CD4-positive, alpha-beta T cell (primary cell): Measurements from ENCODE around the gene LAMA2. TPM values are rescaled to one million over a fixed set of nuclear protein-coding genes. Genes with fewer than 3 reads are reported as not detected.

Experiments
- ATAC-seq: fragments of 200-7000 bp; cut with Tn5 transposase; one replicate; pipeline ENCODE4 v1.10.0; 2022; ENCODE audit warnings: mild to moderate bottlenecking; ENCODE audit not compliant: poor library complexity
- CTCF ChIA-PET: fragments of 350-600 bp; sonication (Branson Sonifier 250); formaldehyde crosslinking; loops from one replicate; lab custom pipeline; 2021; ENCODE audit warnings: antibody characterized with exemption, inconsistent platforms; lab: Charles Lee
- POLR2A ChIA-PET: fragments of 350-600 bp; sonication (Branson Sonifier 250); formaldehyde crosslinking; loops from one replicate; lab custom pipeline; 2021; ENCODE audit warnings: antibody characterized with exemption, inconsistent platforms; lab: Charles Lee
- DNase-seq, 14 experiments: peaks; one replicate each; pipeline ENCODE4 v3.0.0-alpha.2; 2013 to 2020; ENCODE audit warnings: mixed read lengths in 2 of 14
- H3K27ac ChIP-seq, 2 donors: one replicate each; pipeline versions ENCODE4 v1.5.1 to v1.7.0; 2013; ENCODE audit warnings: low read length in 2 of 2, low read depth in 1 of 2, mild to moderate bottlenecking in 1 of 2
- H3K27me3 ChIP-seq, 2 experiments: 1 replicate in 1 of 2; 2 replicates in 1 of 2; pipeline versions ENCODE4 v1.6.1 to v1.7.0; 2013; ENCODE audit warnings: low read length in 2 of 2, control low read depth in 1 of 2, mild to moderate bottlenecking in 1 of 2, moderate library complexity in 1 of 2; ENCODE audit not compliant: insufficient read depth in 2 of 2, control insufficient read depth in 1 of 2
- H3K36me3 ChIP-seq: one replicate; pipeline ENCODE4 v1.6.1; 2013; ENCODE audit warnings: low read length, control low read depth; ENCODE audit not compliant: insufficient read depth
- H3K4me1 ChIP-seq: one replicate; pipeline ENCODE4 v1.6.1; 2013; ENCODE audit warnings: low read length, control low read depth; ENCODE audit not compliant: insufficient read depth
- H3K4me3 ChIP-seq: one replicate; pipeline ENCODE4 v1.5.1; 2013; ENCODE audit warnings: mild to moderate bottlenecking, low read length, moderate library complexity
- H3K9me3 ChIP-seq, 2 experiments: 1 replicate in 1 of 2; 2 replicates in 1 of 2; pipeline versions ENCODE4 v1.6.1 to v1.7.0; 2013; ENCODE audit warnings: low read length in 2 of 2, mild to moderate bottlenecking in 2 of 2, control low read depth in 1 of 2, moderate library complexity in 1 of 2; ENCODE audit not compliant: control insufficient read depth in 1 of 2, insufficient read depth in 1 of 2
- H3K27ac Mint-ChIP-seq: one replicate; pipeline ENCODE4 v1.8.0; 2020; ENCODE audit warnings: mixed read lengths
- H3K27me3 Mint-ChIP-seq: one replicate; pipeline ENCODE4 v1.8.0; 2021; ENCODE audit warnings: mixed read lengths
- H3K36me3 Mint-ChIP-seq: one replicate; pipeline ENCODE4 v1.8.0; 2021; ENCODE audit warnings: low read depth, mixed read lengths
- H3K4me1 Mint-ChIP-seq: one replicate; pipeline ENCODE4 v1.8.0; 2021; ENCODE audit warnings: low read depth, mixed read lengths
- H3K4me3 Mint-ChIP-seq: one replicate; pipeline ENCODE4 v1.8.0; 2020; ENCODE audit warnings: mild to moderate bottlenecking, mixed read lengths
- H3K9me3 Mint-ChIP-seq: one replicate; pipeline ENCODE4 v1.8.0; 2020; ENCODE audit warnings: mixed read lengths
- CTCF ChIP-seq: fragments of 200-600 bp; IDR thresholded peaks from one replicate; pipeline ENCODE4 v1.8.0; 2022; ENCODE audit warnings: antibody characterized with exemption, mild to moderate bottlenecking
- intact Hi-C, 2 experiments: fragments of 100-400 bp; cut with DNase I in 1 of 2; cut with micrococcal nuclease in 1 of 2; formaldehyde crosslinking; loops; one replicate each; pipeline versions ENCODE4 v1.15.1 to v1.9.0; 2023 to 2025; cut with DNase I, micrococcal nuclease
- total RNA-seq, 174 experiments: library from RNA in 2 of 174; stranded (reverse) in 2 of 174; gene quantifications; one replicate each; pipeline ENCODE4 v1.2.3 and lab custom pipeline; 2021 to 2026

LAMA2 gene
- total RNA-seq, 2 experiments from 2014 or later: 0.05 to 0.06 TPM

- POLR2A ChIA-PET: no interaction called here
- Mint-ChIP-seq H3K9me3 (no peaks in the 10 kb centered on the region), H3K4me1 (no peaks in the 10 kb centered on the region), H3K4me3 (no peak overlapping the region), H3K27me3 (peaks cover 12% of the 10 kb centered on the region), H3K27ac (no peak overlapping the region), H3K36me3 (no peaks in the 10 kb centered on the region)
- intact Hi-C loops: no loop called here
- Histone ChIP-seq H3K9me3 (no peaks in the 10 kb centered on the region), H3K27me3 (no peaks in the 10 kb centered on the region), H3K4me3 (no peak overlapping the region), H3K27ac (no peak overlapping the region), H3K36me3 (no peaks in the 10 kb centered on the region), H3K4me1 (no peaks in the 10 kb centered on the region)
- no peak for TF ChIP-seq CTCF
- CTCF ChIA-PET: no interaction called here
- DNase-seq: no peak
- no peak for ATAC-seq
Measured at GRCh38 chr6:129382916-129383315, 500.0 kb downstream of the LAMA2 start.

DNA sequence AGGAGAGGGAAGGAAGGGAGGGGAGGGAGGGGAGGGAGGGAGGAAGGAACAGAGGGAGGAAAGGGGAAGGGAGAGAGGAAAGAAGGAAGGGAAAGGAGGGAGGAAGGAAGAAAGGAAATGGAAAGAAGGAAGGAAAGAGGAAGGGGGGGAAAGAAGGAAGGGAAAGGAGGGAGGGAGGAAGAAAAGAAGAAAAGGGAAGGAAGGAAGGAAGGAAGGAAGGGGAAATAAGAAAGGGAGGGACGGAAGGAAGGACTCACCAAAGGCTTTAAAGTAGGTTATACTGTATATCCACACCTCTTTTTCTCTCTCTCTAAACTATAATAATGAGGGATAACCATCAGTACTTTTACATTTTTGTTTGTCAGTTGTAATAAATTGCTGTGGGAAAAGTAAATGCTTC lies 502.2 kb downstream of the LAMA2 start:
- TF ChIP-seq CTCF: no peak
- Mint-ChIP-seq H3K27ac (no peak overlapping the region), H3K9me3 (no peaks in the 10 kb centered on the region), H3K4me1 (no peaks in the 10 kb centered on the region), H3K4me3 (no peak overlapping the region), H3K36me3 (no peaks in the 10 kb centered on the region), H3K27me3 (peaks cover 9% of the 10 kb centered on the region)
- CTCF ChIA-PET: no interaction called here
- Histone ChIP-seq H3K9me3 (no peaks in the 10 kb centered on the region), H3K27me3 (no peaks in the 10 kb centered on the region), H3K27ac (no peak overlapping the region), H3K4me1 (no peaks in the 10 kb centered on the region), H3K36me3 (no peaks in the 10 kb centered on the region), H3K4me3 (no peak overlapping the region)
- no peak for ATAC-seq
- POLR2A ChIA-PET: no interaction called here
- intact Hi-C loops: no loop called here
- no peak for DNase-seq

GRCh38 chr6:129390900-129391299 lies 508.0 kb downstream of the LAMA2 start:
- no peak overlapping the region for H3K4me3 Mint-ChIP-seq
- no peak overlapping the region for H3K4me3 ChIP-seq
- H3K27me3 ChIP-seq: no peaks in the 10 kb centered on the region
- H3K9me3 ChIP-seq: no peaks in the 10 kb centered on the region
- H3K27ac ChIP-seq: no peak overlapping the region
- ChIA-PET CTCF (no interaction called here), POLR2A (no interaction called here)
- no peaks in the 10 kb centered on the region for H3K4me1 Mint-ChIP-seq
- H3K36me3 Mint-ChIP-seq: no peaks in the 10 kb centered on the region
- H3K27me3 Mint-ChIP-seq: no peaks in the 10 kb centered on the region
- DNase-seq: no peak
- no peak for TF ChIP-seq CTCF
- no peaks in the 10 kb centered on the region for H3K9me3 Mint-ChIP-seq
- H3K27ac Mint-ChIP-seq: no peak overlapping the region
- no peak for ATAC-seq
- intact Hi-C loops: no loop called here
- no peaks in the 10 kb centered on the region for H3K36me3 ChIP-seq
- H3K4me1 ChIP-seq: no peaks in the 10 kb centered on the region
